ENCODE measurements around the gene SRR.

GRCh38 chr17:2338315-2338657 is 34.5 kb downstream of the SRR start:
- TF ChIP-seq SP1 (IDR thresholded peaks at IDR 0.05) (no peak), LEF1 (IDR thresholded peaks at IDR 0.05; ENCODE audit: borderline replicate concordance) (no peak), ARNT (IDR thresholded peaks at IDR 0.05) (no peak), FOXA1 (IDR thresholded peaks at IDR 0.05) (no peak), CTBP1 (IDR thresholded peaks at IDR 0.05; ENCODE audit: borderline replicate concordance) (no peak), FOXM1 (IDR thresholded peaks at IDR 0.05; ENCODE audit: borderline replicate concordance) (no peak), SUZ12 (IDR thresholded peaks at IDR 0.05) (no peak), NFRKB (IDR thresholded peaks at IDR 0.05) (no peak)
